ENCODE data around the gene GIT1. TPM values are rescaled to one million over a fixed set of nuclear protein-coding genes. Genes with fewer than 3 reads are reported as not detected.
A peak's percentile ranks its signal among the peaks of the same experiment; 100 is the strongest.

Gene GIT1
- total and polyA plus RNA-seq, 2 of the 13 experiments (the other 11 are each of a cell fraction or from before 2014, with no cell fraction given): 14.2 to 30.8 TPM

GRCh38 chr17:29574732-29575510 lies 14.5 kb downstream of the GIT1 start (continued):
- TF ChIP-seq ZNF800 (CRISPR knock-in tag; IDR thresholded peaks at IDR 0.05) (no peak; the same call in 1 of the 2 replicates), HDAC2 (CRISPR knock-in tag; IDR thresholded peaks at IDR 0.05) (peak; percentile 81), ZFP36 (IDR thresholded peaks at IDR 0.05; ENCODE audit: borderline replicate concordance, low read depth, low read length, partially characterized antibody) (no peak), ISL2 (CRISPR knock-in tag; IDR thresholded peaks at IDR 0.05) (peak; percentile 66; the same call in 1 of the 2 replicates), ATF3 (CRISPR knock-in tag; IDR thresholded peaks at IDR 0.05) (peak; percentile 47; the same call in 1 of the 2 replicates), KMT2A (CRISPR knock-in tag; IDR thresholded peaks at IDR 0.05) (peak; percentile 78), ZNF878 (CRISPR knock-in tag; IDR thresholded peaks at IDR 0.05) (0 out of 2 replicates have a peak, but pooled peaks have one; percentile 12), HNF1A (IDR thresholded peaks at IDR 0.05; ENCODE audit: low read depth) (no peak), HNF1A (CRISPR knock-in tag; IDR thresholded peaks at IDR 0.05; ENCODE audit: borderline replicate concordance) (peak; percentile 76; the same call in 1 of the 2 replicates), ZSCAN25 (CRISPR knock-in tag; IDR thresholded peaks at IDR 0.05) (peak; percentile 100), RFX5 (IDR thresholded peaks at IDR 0.05; ENCODE audit: low read depth, low read length) (peak; percentile 67; the same call in 1 of the 2 replicates), ZNF564 (CRISPR knock-in tag; IDR thresholded peaks at IDR 0.05) (peak; percentile 87), SMAD3 (CRISPR knock-in tag; IDR thresholded peaks at IDR 0.05) (0 out of 2 replicates have a peak, but pooled peaks have one; percentile 41), ZNF253 (CRISPR knock-in tag; IDR thresholded peaks at IDR 0.05; ENCODE audit: borderline replicate concordance) (no peak), RAD21 (CRISPR knock-in tag; IDR thresholded peaks at IDR 0.05) (peak; percentile 61), TBX2 (CRISPR knock-in tag; IDR thresholded peaks at IDR 0.05; ENCODE audit: borderline replicate concordance) (peak; percentile 84), U2AF2 (IDR thresholded peaks at IDR 0.05; ENCODE audit: low read depth, low read length) (no peak), SNAPC2 (CRISPR knock-in tag; IDR thresholded peaks at IDR 0.05) (no peak), PTBP1 (IDR thresholded peaks at IDR 0.05; ENCODE audit: low read depth, low read length, poor library complexity, severe bottlenecking) (no peak), ZNF333 (CRISPR knock-in tag; IDR thresholded peaks at IDR 0.05; ENCODE audit: borderline replicate concordance) (no peak), ZNF460 (CRISPR knock-in tag; IDR thresholded peaks at IDR 0.05; ENCODE audit: borderline replicate concordance) (no peak; the same call in 1 of the 2 replicates), SRSF9 (IDR thresholded peaks at IDR 0.05; ENCODE audit: borderline replicate concordance, insufficient read depth, low read depth, low read length, poor library complexity, severe bottlenecking) (no peak)
